ENCODE results near the gene ARL10. TPM values are rescaled to one million over a fixed set of nuclear protein-coding genes. Genes with fewer than 3 reads are reported as not detected.

The ARL10 gene
- polyA plus RNA-seq, 1 donor = 12.2 TPM

Other genes starting within 250 kb of the ARL10 start
- gene SIMC1, start 127.1 kb upstream of the ARL10 start, polyA plus RNA-seq (ENCODE audit: insufficient read length) = 13.1 TPM
- 60.7 TPM for gene KIAA1191, start 3.7 kb upstream of the ARL10 start, polyA plus RNA-seq (ENCODE audit: insufficient read length)
- gene NOP16, start 23.1 kb downstream of the ARL10 start, polyA plus RNA-seq (ENCODE audit: insufficient read length) = 30.4 TPM
- 205 TPM for gene HIGD2A, start 23.3 kb downstream of the ARL10 start, polyA plus RNA-seq (ENCODE audit: insufficient read length)
- 56.3 TPM for gene CLTB, start 51.1 kb downstream of the ARL10 start, polyA plus RNA-seq (ENCODE audit: insufficient read length)
- 22.6 TPM for gene FAF2, start 82.9 kb downstream of the ARL10 start, polyA plus RNA-seq (ENCODE audit: insufficient read length)
- 32.6 TPM for gene RNF44, start 171.9 kb downstream of the ARL10 start, polyA plus RNA-seq (ENCODE audit: insufficient read length)
- not detected for gene CDHR2, start 183.9 kb downstream of the ARL10 start, polyA plus RNA-seq (ENCODE audit: insufficient read length)
- gene GPRIN1, start 244.7 kb downstream of the ARL10 start, polyA plus RNA-seq (ENCODE audit: insufficient read length) = 0.49 TPM

Measured in forelimb muscle (tissue), 1 donor.